ENCODE data around the gene BSN. TPM values are rescaled to one million over a fixed set of nuclear protein-coding genes. Genes with fewer than 3 reads are reported as not detected.
A peak's percentile ranks its signal among the peaks of the same experiment; 100 is the strongest.

Gene BSN
- polyA plus RNA-seq, 2 of the 4 experiments (the other 2 are of a cell fraction), result 0.04 to 0.08 TPM

DNA sequence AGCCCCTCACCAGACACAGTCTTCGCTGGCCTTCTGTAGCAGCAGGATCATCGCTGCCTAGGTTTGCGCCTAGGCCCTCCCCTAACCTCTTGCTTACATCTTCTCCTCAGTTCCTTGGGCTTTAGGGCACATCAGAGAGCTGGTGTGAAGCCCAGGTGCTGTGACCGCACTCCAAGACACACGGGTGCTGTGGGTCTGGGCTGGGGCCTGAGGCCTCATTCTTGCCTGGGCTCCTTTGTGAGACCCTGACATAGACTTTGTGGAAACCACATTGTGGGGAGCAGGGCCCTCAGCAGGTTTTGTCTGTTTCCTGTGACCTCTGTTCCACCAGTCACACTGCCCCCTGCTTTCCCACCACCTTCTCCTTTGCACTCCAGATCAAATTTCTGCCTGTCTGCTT is 157.2 kb downstream of the BSN start:
- no peaks in the 10 kb centered on the region for H3K4me1 ChIP-seq
- no peak for FAIRE-seq
- POLR2A ChIA-PET, result no interaction called here
- WGBS (ENCODE audit: missing lambda C conversion rate), result 95% methylated on average over 5 of the region's 5 CpGs
- CTCF ChIA-PET, result interaction anchor here (0.8 to 2.5 kb wide), 4 partner anchors 8 to 172 kb away, joined by 3 to 12 read pairs (median 7); partner anchors contain the start of gene GMPPB
- no peak for DNase-seq (ENCODE audit: low read depth in 1 of 2, low spot score in 1 of 2)
- no peak overlapping the region for H3K27ac ChIP-seq
- TF ChIP-seq KDM5A (IDR thresholded peaks at IDR 0.05) (no peak), RCOR1 (IDR thresholded peaks at IDR 0.05; ENCODE audit: low read depth, low read length) (no peak), JUNB (IDR thresholded peaks at IDR 0.05) (no peak), CBX2 (IDR thresholded peaks at IDR 0.05; ENCODE audit: borderline replicate concordance, low read depth) (no peak), BHLHE40 (IDR thresholded peaks at IDR 0.05; ENCODE audit: low read depth, low read length) (no peak), ZNF302 (CRISPR knock-in tag; IDR thresholded peaks at IDR 0.05) (no peak), EP300 (IDR thresholded peaks at IDR 0.05) (no peak)
- TF ChIP-seq, protein P1, sequence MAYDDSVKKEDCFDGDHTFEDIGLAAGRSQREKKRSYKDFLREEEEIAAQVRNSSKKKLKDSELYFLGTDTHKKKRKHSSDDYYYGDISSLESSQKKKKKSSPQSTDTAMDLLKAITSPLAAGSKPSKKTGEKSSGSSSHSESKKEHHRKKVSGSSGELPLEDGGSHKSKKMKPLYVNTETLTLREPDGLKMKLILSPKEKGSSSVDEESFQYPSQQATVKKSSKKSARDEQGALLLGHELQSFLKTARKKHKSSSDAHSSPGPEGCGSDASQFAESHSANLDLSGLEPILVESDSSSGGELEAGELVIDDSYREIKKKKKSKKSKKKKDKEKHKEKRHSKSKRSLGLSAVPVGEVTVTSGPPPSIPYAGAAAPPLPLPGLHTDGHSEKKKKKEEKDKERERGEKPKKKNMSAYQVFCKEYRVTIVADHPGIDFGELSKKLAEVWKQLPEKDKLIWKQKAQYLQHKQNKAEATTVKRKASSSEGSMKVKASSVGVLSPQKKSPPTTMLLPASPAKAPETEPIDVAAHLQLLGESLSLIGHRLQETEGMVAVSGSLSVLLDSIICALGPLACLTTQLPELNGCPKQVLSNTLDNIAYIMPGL (CRISPR knock-in tag; IDR thresholded peaks at IDR 0.05; ENCODE audit: borderline replicate concordance), result no peak
- TF ChIP-seq, protein P2, sequence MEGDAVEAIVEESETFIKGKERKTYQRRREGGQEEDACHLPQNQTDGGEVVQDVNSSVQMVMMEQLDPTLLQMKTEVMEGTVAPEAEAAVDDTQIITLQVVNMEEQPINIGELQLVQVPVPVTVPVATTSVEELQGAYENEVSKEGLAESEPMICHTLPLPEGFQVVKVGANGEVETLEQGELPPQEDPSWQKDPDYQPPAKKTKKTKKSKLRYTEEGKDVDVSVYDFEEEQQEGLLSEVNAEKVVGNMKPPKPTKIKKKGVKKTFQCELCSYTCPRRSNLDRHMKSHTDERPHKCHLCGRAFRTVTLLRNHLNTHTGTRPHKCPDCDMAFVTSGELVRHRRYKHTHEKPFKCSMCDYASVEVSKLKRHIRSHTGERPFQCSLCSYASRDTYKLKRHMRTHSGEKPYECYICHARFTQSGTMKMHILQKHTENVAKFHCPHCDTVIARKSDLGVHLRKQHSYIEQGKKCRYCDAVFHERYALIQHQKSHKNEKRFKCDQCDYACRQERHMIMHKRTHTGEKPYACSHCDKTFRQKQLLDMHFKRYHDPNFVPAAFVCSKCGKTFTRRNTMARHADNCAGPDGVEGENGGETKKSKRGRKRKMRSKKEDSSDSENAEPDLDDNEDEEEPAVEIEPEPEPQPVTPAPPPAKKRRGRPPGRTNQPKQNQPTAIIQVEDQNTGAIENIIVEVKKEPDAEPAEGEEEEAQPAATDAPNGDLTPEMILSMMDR (IDR thresholded peaks at IDR 0.05), result no peak
- no peak overlapping the region for H3K4me3 ChIP-seq
- H3K4me2 ChIP-seq, result no peak overlapping the region
- H3K9me3 ChIP-seq, result no peaks in the 10 kb centered on the region
- ATAC-seq, result no peak

DNA sequence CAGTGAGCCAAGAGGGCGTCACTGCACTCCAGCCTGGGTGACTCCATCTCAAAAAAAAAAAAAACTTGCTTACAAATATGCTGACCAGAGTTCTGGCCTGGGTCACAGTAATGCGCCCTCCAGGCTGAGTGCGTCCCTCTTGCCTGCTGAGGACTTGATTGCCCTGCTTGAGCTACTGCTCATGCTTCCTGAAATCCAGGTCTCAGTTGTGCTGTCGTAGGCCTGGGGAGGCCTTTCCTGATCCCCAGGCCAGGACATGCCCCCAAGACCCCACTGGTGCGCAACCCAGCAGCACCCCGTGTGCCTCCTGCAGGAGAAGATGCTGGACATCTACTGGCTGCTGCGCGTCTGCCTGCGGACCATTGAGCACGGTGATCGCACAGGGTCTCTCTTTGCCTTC is 157.9 kb downstream of the BSN start:
- WGBS (ENCODE audit: missing lambda C conversion rate), result 100% methylated on average over 4 of the region's 11 CpGs
- POLR2A ChIA-PET, result no interaction called here

DNA sequence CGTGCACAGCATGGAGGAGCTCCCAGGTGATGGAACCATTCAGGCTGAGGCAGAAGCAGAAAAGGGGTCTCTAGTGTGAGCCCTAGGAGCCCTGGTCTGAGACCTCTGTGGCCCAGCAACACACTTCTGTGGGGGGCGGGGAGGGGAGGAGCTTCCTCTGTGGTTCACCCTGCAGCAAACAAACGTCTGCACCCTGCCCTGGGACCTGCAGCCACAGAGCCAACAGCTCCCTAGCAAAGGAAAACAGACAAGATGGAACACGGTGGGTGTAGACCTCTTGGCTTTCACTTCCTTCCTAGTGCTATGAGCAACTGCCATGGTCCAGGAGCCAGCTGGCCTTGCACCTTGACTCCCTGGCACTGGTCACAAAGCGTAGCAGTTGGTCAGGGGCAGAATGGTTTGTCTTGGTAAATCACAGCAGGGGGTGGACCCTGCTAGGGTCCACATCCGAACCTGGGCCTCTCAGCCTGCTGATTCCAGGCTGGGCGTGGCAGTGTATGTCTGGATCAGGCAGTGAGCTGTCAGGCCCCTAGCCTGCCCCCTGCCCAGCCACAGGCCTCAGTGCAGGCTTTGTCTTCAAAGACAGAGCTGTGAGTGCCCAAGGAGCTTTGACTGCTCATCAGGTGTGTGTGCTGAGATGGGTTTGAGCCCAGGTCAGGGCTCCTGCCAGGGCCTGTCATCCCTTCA is 158.5 kb downstream of the BSN start:
- ATAC-seq, result peak in 1 of 2 experiments; percentile 13; a peak in 1 of 6 replicates

More for the DNA sequence above, 157.9 kb downstream of the BSN start:
- Histone ChIP-seq H3K4me1 (no peaks in the 10 kb centered on the region), H3K4me2 (no peak overlapping the region), H3K9me3 (no peaks in the 10 kb centered on the region), H3K4me3 (no peak overlapping the region), H3K27ac (no peak overlapping the region)
- ATAC-seq (no peak), DNase-seq (ENCODE audit: low read depth in 1 of 2, low spot score in 1 of 2) (no peak), FAIRE-seq (no peak)
- CTCF ChIA-PET, result interaction anchor here (0.5 to 2.5 kb wide), 5 partner anchors 8 to 173 kb away, joined by 3 to 12 read pairs (median 7); partner anchors contain the start of gene GMPPB
- no peak for TF ChIP-seq JUN (IDR thresholded peaks at IDR 0.05)

More for the DNA sequence above, 158.5 kb downstream of the BSN start:
- Histone ChIP-seq H3K9me3 (no peaks in the 10 kb centered on the region), H3K4me1 (no peaks in the 10 kb centered on the region), H3K27ac (no peak overlapping the region), H3K4me2 (no peak overlapping the region), H3K4me3 (no peak overlapping the region)
- TF ChIP-seq RARB (CRISPR knock-in tag; IDR thresholded peaks at IDR 0.05) (no peak), NR3C1 (IDR thresholded peaks at IDR 0.05) (no peak), FOSL2 (IDR thresholded peaks at IDR 0.05) (no peak), FOSL2 (CRISPR knock-in tag; IDR thresholded peaks at IDR 0.05) (no peak), FOSB (CRISPR knock-in tag; IDR thresholded peaks at IDR 0.05) (no peak), ZNF302 (CRISPR knock-in tag; IDR thresholded peaks at IDR 0.05) (no peak), EHMT2 (IDR thresholded peaks at IDR 0.05; ENCODE audit: low read depth) (no peak), SMC3 (IDR thresholded peaks at IDR 0.05) (no peak), HEYL (CRISPR knock-in tag; IDR thresholded peaks at IDR 0.05) (no peak), ZC3H11A (IDR thresholded peaks at IDR 0.05) (no peak), ZFP36 (IDR thresholded peaks at IDR 0.05; ENCODE audit: borderline replicate concordance, partially characterized antibody) (no peak), EHF (CRISPR knock-in tag; IDR thresholded peaks at IDR 0.05) (no peak)
- TF ChIP-seq, protein P3, sequence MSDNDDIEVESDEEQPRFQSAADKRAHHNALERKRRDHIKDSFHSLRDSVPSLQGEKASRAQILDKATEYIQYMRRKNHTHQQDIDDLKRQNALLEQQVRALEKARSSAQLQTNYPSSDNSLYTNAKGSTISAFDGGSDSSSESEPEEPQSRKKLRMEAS (IDR thresholded peaks at IDR 0.05), result no peak
- TF ChIP-seq, protein P4, sequence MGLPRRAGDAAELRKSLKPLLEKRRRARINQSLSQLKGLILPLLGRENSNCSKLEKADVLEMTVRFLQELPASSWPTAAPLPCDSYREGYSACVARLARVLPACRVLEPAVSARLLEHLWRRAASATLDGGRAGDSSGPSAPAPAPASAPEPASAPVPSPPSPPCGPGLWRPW (IDR thresholded peaks at IDR 0.05), result no peak
- WGBS (ENCODE audit: missing lambda C conversion rate), result 88% methylated on average over 4 of the region's 7 CpGs
- CTCF ChIA-PET, result interaction anchor here (0.5 to 2.5 kb wide), 6 partner anchors 9 to 127 kb away, joined by 3 to 12 read pairs (median 6); partner anchors contain the start of gene GMPPB
- DNase-seq (ENCODE audit: low read depth in 1 of 2, low spot score in 1 of 2) (no peak), FAIRE-seq (no peak)
- POLR2A ChIA-PET, result no interaction called here
